Neural crest cell (in vitro differentiated cells): ENCODE measurements around the gene DNAAF1. TPM values are rescaled to one million over a fixed set of nuclear protein-coding genes. Genes with fewer than 3 reads are reported as not detected.
"Not testable (repeated sequence)": the region's sequence is repeated elsewhere in the genome, so short reads cannot be mapped to it uniquely, and the experiment has no call there.

Experiments
- DNase-seq: peaks from one replicate; pipeline ENCODE4 v3.0.0; 2021; ENCODE audit warnings: low read depth, mixed read lengths, low spot score
- H3K27ac Mint-ChIP-seq: one replicate; pipeline ENCODE4 v1.8.0; 2021; ENCODE audit warnings: mild to moderate bottlenecking, mixed read lengths; ENCODE audit not compliant: unreplicated experiment
- H3K27me3 Mint-ChIP-seq: 2 replicates; pipeline ENCODE4 v1.8.0; 2021; ENCODE audit warnings: low read depth, mild to moderate bottlenecking, mixed read lengths
- H3K36me3 Mint-ChIP-seq: 2 replicates; pipeline ENCODE4 v1.8.0; 2021; ENCODE audit warnings: low read depth, mild to moderate bottlenecking, mixed read lengths
- H3K4me1 Mint-ChIP-seq: 2 replicates; pipeline ENCODE4 v1.8.0; 2021; ENCODE audit warnings: mixed read lengths
- H3K4me3 Mint-ChIP-seq: one replicate; pipeline ENCODE4 v1.8.0; 2021; ENCODE audit warnings: mild to moderate bottlenecking, mixed read lengths
- H3K9me3 Mint-ChIP-seq: 2 replicates; pipeline ENCODE4 v1.8.0; 2021; ENCODE audit warnings: mixed read lengths
- total RNA-seq: library from RNA; stranded (reverse); gene quantifications from 2 replicates; pipeline ENCODE4 v1.2.1, GENCODE V29; 2021
- TF ChIP-seq, protein P1 (sequence below): fragments of 200-600 bp; sonication (generic); conservative IDR thresholded peaks from 2 replicates; pipeline ENCODE4 v1.5.0; 2021; ENCODE audit warnings: antibody characterized with exemption, mild to moderate bottlenecking

Gene DNAAF1
- total RNA-seq, 1 donor from 2014 or later = 0.35 TPM

- H3K36me3 Mint-ChIP-seq = no peaks in the 10 kb centered on the region
- H3K4me3 Mint-ChIP-seq = no peak overlapping the region
- H3K27ac Mint-ChIP-seq = no peak overlapping the region
- no peaks in the 10 kb centered on the region for H3K4me1 Mint-ChIP-seq
- no peaks in the 10 kb centered on the region for H3K9me3 Mint-ChIP-seq
- DNase-seq = no peak
- no peaks in the 10 kb centered on the region for H3K27me3 Mint-ChIP-seq
- TF ChIP-seq, protein P1, sequence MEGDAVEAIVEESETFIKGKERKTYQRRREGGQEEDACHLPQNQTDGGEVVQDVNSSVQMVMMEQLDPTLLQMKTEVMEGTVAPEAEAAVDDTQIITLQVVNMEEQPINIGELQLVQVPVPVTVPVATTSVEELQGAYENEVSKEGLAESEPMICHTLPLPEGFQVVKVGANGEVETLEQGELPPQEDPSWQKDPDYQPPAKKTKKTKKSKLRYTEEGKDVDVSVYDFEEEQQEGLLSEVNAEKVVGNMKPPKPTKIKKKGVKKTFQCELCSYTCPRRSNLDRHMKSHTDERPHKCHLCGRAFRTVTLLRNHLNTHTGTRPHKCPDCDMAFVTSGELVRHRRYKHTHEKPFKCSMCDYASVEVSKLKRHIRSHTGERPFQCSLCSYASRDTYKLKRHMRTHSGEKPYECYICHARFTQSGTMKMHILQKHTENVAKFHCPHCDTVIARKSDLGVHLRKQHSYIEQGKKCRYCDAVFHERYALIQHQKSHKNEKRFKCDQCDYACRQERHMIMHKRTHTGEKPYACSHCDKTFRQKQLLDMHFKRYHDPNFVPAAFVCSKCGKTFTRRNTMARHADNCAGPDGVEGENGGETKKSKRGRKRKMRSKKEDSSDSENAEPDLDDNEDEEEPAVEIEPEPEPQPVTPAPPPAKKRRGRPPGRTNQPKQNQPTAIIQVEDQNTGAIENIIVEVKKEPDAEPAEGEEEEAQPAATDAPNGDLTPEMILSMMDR = no peak
Measured at GRCh38 chr16:84196727-84197394, 51.8 kb downstream of the DNAAF1 start.

- Mint-ChIP-seq H3K27ac (no peak overlapping the region), H3K9me3 (no peaks in the 10 kb centered on the region), H3K4me1 (no peaks in the 10 kb centered on the region), H3K4me3 (no peak overlapping the region), H3K36me3 (no peaks in the 10 kb centered on the region), H3K27me3 (no peaks in the 10 kb centered on the region)
- TF ChIP-seq, protein P1 = no peak
- DNase-seq = no peak
Measured at GRCh38 chr16:84197466-84198128, 52.5 kb downstream of the DNAAF1 start.

DNA sequence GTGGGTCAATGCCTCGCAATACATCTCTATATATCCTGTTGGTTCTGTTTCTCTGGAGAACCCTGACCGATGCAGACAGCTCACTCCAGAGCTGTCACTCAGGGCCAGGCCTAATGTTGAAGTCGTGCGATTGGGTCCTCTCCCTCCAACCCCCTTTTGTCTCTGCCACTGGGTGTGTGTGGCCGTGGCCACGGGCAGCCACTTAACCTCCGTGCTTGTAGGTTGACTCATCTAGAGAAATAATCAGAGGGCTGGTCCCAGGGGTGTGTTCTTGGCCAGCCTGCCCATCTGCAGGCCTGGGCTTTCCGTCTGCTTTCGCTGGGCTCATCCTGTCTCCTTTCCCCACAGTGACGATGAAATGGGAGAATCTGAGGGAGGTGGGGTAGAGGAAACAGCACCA is 53.3 kb downstream of the DNAAF1 start:
- Mint-ChIP-seq H3K4me3 (no peak overlapping the region), H3K4me1 (no peaks in the 10 kb centered on the region), H3K27ac (no peak overlapping the region), H3K36me3 (no peaks in the 10 kb centered on the region), H3K9me3 (no peaks in the 10 kb centered on the region), H3K27me3 (no peaks in the 10 kb centered on the region)
- no peak for DNase-seq
- TF ChIP-seq, protein P1 = no peak

- no peak overlapping the region for H3K27ac Mint-ChIP-seq
- no peak for DNase-seq
- H3K36me3 Mint-ChIP-seq = no peaks in the 10 kb centered on the region
- no peaks in the 10 kb centered on the region for H3K4me1 Mint-ChIP-seq
- no peak overlapping the region for H3K4me3 Mint-ChIP-seq
- H3K27me3 Mint-ChIP-seq = no peaks in the 10 kb centered on the region
- TF ChIP-seq, protein P1 = no peak
- H3K9me3 Mint-ChIP-seq = no peaks in the 10 kb centered on the region
Measured at GRCh38 chr16:84199097-84199496, 54.0 kb downstream of the DNAAF1 start.

DNA sequence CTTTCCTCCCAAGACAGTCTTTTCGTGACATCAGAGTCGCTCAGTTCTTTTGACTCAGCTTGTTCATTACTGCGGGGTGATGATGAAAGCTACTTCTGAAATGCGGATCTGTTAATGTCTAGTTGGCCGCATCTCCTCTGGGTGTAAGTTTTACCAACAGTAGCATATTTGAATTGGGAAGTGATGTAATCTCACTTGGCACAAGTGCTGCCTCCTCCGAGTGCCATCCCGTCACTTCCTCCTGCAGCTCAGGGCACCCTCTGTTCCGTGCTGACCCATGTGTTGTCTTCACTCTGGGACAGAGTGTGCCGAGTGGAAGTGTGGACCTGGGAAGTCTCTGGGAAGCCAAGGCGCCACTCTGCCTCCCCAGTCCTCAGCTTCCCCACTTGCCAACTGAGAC is 54.8 kb downstream of the DNAAF1 start:
- no peak for DNase-seq
- Mint-ChIP-seq H3K27me3 (no peaks in the 10 kb centered on the region), H3K4me3 (no peak overlapping the region), H3K4me1 (no peaks in the 10 kb centered on the region), H3K9me3 (no peaks in the 10 kb centered on the region), H3K36me3 (no peaks in the 10 kb centered on the region), H3K27ac (peak overlapping the region; percentile 9)
- TF ChIP-seq, protein P1 = no peak

DNA sequence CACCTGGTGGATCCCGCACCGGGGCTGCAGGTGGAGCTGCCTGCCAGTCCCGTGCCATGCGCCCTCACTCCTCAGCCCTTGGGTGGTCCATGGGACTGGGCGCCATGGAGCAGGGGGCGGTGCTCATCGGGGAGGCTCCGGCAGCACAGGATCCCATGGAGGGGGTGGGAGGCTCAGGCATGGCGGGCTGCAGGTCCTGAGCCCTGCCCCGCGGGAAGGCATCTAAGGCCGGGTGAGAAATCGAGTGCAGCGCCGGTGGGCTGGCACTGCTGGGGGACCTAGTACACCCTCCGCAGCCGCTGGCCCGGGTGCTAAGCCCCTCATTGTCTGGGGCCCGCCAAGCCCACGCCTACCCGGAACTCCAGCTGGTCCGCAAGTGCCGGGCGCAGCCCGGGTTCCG is 59.4 kb downstream of the DNAAF1 start:
- not testable (repeated sequence) for H3K27ac Mint-ChIP-seq, DNase-seq, H3K9me3 Mint-ChIP-seq, H3K27me3 Mint-ChIP-seq, H3K4me3 Mint-ChIP-seq, H3K4me1 Mint-ChIP-seq, H3K36me3 Mint-ChIP-seq

DNA sequence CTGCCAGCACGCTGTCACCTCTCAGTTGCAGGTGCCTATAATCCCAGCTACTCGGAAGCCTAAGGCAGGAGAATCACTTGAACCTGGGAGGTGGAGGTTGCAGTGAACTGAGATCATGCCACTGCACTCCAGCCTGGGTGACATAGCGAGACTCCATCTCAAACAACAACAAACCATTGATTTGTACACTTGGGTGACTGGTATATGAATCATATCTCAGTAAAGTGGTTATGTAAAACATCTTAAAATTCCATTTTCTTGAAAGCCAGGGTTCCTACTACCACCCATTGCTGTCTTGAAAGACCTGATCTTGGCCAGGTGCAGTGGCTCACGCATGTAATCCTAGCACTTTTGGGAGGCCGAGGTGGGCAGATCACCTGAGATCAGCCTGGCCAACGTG is 60.0 kb downstream of the DNAAF1 start:
- not testable (repeated sequence) for H3K27me3 Mint-ChIP-seq, H3K36me3 Mint-ChIP-seq, H3K27ac Mint-ChIP-seq, H3K9me3 Mint-ChIP-seq, DNase-seq, H3K4me1 Mint-ChIP-seq, H3K4me3 Mint-ChIP-seq
